AG09309 (cell line): ENCODE results near the gene SVBP.
"Not testable (repeated sequence)": the region's sequence is repeated elsewhere in the genome, so short reads cannot be mapped to it uniquely, and the experiment has no call there.

Experiments
- DNase-seq: peaks from one replicate; pipeline ENCODE4 v3.0.0-alpha.2; 2010; ENCODE audit warnings: low read depth
- H3K4me3 ChIP-seq: 2 replicates; pipeline ENCODE4 v1.5.1; 2011; ENCODE audit warnings: mild to moderate bottlenecking, low read depth, low read length, moderate library complexity; ENCODE audit not compliant: control insufficient read depth
- TF ChIP-seq, protein P1 (sequence below): IDR thresholded peaks from 2 replicates; pipeline ENCODE4 v1.5.1; 2011; ENCODE audit warnings: mild to moderate bottlenecking, low read depth, low read length, inconsistent platforms; ENCODE audit not compliant: insufficient read depth, control insufficient read depth; ENCODE audit errors: missing control alignments

The SVBP gene, protein sequence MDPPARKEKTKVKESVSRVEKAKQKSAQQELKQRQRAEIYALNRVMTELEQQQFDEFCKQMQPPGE

DNA sequence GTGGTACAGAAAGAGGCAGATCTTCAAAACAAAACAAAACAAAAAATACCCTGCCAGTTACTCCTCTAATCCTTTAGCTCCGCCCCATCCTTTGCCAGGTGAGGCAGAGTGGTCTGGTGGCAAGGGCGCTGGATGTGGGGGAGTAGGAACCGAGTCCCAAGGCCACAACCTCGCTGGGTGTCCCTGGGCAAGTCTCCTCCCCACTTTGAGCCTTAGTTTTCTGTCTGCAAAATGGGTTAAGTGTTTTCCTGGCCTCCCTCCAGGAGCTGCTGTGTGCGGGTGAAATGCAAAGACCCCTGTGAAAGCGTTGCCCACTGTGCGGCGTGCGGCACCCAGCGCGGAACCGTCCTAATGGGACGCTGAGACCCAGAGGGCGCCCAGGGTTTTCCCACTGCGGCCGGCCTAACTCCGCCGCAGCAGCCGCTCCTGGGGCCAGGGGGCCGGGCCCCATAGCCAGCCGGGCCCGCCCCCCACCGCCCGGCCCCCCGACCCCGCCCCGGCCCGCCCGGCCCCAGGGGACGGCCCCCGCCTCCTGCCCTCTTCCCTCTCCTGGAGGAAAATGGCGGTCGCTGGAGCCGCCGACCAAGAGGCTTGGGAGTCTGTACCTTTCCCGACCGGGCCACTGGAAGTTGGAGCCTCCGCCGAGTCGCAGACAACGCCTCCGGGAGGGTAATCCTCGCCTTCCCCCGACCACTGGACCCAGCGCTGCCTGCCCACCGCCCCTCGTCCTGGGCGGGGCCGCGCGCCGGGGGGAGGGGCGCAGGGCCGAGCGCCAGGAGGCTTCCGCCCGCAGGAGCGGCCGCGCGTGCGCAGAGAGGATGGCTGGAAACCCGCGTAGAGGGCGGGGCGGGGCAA is at the start of gene SVBP, which contains the start of gene ERMAP:
SVBP (minus strand) TSS at position 813 of the 855 bp plus-strand sequence. CDS start 853 bp downstream, outside the sequence.
ERMAP (plus strand) TSS at position 538 of the 855 bp plus-strand sequence. CDS start 13,327 bp downstream, outside the sequence.
- TF ChIP-seq, protein P1, sequence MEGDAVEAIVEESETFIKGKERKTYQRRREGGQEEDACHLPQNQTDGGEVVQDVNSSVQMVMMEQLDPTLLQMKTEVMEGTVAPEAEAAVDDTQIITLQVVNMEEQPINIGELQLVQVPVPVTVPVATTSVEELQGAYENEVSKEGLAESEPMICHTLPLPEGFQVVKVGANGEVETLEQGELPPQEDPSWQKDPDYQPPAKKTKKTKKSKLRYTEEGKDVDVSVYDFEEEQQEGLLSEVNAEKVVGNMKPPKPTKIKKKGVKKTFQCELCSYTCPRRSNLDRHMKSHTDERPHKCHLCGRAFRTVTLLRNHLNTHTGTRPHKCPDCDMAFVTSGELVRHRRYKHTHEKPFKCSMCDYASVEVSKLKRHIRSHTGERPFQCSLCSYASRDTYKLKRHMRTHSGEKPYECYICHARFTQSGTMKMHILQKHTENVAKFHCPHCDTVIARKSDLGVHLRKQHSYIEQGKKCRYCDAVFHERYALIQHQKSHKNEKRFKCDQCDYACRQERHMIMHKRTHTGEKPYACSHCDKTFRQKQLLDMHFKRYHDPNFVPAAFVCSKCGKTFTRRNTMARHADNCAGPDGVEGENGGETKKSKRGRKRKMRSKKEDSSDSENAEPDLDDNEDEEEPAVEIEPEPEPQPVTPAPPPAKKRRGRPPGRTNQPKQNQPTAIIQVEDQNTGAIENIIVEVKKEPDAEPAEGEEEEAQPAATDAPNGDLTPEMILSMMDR, result no peak
- peak within 1 kb of the TSS; percentile 87 for H3K4me3 ChIP-seq
- DNase-seq, result no peak

DNA sequence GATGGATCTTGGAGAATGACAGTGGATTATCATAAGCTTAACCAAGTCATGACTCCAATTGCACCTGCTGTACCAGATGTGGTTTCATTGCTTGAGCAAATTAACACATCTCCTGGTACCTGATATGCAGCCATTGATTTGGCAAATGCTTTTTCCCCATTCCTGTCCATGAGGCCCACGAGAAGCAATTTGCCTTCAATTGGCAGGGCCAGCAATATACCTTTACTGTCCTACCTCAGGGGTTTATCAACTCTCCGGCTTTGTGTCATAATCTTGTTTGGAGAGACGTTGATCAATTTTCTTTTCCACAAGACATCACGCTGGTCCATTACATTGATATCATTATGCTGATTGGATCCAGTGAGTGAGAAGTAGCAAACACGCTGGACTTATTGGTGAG is 49.4 kb upstream of the SVBP start:
- TF ChIP-seq, protein P1, result no peak

DNA sequence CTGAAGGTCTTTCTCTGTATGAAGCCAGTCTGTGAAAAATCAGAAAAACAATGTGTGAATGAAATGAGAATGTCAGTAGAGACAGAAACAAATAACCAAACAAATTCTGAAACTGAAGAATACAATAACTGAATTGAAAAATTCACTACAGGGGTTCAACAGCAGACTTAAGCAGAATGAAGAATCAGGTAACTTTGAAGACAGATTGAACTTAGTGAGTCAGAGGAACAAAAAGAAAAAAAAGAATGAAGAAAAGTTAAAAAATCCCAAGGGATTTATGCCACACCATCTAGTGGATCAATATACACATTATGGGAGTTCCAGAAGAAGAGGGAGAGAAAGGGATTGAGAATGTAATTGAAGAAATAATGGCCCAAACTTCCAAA is 43.8 kb upstream of the SVBP start:
- no peak overlapping the region for H3K4me3 ChIP-seq
- no peak for DNase-seq
- TF ChIP-seq, protein P1, result no peak

More for the DNA sequence above, 49.4 kb upstream of the SVBP start:
- H3K4me3 ChIP-seq, result no peak overlapping the region
- DNase-seq, result no peak

DNA sequence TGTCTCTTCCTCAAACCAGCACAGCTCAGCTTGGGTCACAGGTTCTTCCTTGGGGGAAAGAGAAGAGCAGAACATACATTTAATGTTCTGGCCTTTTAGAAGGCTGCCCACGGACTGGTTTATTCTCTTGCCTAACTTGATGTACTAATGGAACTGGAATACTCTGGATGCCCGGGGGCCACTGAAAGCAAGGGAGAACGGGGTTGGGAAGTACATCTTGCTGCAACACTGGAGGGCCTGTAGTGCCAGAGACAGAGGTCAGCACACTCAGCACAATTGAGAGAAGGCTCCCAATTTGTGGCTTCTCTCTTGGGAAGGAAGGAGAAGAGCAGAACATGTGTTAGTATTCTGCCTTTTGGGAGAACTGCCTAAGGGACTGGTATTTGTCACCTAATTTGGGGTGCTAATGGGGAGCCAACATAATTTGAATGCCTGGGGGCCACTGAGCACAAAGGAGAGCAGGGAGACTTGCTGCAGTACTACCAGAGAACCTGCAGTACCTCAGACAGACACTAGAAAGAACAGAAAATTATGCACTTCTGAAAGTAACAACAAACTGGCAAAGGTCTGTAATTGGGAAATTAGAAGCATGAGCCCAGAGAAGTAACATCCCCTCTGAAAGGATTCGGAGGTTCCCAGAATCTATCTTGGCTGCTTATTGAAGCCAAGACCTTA is 43.3 kb upstream of the SVBP start:
- DNase-seq, result no peak
- TF ChIP-seq, protein P1, result no peak
- H3K4me3 ChIP-seq, result no peak overlapping the region

DNA sequence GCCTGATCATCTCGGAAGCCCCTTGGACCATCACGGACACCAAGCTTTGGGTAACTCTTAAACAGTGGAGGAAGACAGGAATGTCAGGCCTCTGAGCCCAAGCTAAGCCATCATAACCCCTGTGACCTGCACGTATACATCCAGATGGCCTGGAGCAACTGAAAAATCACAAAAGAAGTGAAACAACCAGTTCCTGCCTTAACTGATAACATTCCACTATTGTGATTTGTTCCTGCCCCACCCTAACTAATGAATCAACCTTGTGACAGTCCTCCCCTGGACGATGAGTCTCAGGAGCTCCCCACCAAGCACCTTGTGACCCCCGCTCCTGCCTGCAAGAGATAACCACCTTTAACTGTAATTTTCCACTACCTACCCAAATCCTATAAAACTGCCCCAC is 42.2 kb upstream of the SVBP start:
- not testable (repeated sequence) for H3K4me3 ChIP-seq, DNase-seq

DNA sequence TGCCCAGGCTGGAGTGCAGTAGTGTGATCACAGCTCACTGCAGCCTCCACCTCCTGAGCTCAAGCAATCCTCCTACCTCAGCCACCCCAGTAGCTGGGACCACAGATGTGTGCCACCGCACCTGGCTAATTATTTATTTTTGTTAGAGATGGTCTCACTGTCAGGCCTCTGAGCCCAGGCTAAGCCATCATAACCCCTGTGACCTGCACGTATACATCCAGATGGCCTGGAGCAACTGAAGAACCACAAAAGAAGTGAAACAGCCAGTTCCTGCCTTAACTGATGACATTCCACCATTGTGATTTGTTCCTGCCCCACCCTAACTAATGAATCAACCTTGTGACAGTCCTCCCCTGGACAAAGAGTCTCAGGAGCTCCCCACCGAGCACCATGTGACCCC is 39.4 kb upstream of the SVBP start:
- not testable (repeated sequence) for DNase-seq, H3K4me3 ChIP-seq

DNA sequence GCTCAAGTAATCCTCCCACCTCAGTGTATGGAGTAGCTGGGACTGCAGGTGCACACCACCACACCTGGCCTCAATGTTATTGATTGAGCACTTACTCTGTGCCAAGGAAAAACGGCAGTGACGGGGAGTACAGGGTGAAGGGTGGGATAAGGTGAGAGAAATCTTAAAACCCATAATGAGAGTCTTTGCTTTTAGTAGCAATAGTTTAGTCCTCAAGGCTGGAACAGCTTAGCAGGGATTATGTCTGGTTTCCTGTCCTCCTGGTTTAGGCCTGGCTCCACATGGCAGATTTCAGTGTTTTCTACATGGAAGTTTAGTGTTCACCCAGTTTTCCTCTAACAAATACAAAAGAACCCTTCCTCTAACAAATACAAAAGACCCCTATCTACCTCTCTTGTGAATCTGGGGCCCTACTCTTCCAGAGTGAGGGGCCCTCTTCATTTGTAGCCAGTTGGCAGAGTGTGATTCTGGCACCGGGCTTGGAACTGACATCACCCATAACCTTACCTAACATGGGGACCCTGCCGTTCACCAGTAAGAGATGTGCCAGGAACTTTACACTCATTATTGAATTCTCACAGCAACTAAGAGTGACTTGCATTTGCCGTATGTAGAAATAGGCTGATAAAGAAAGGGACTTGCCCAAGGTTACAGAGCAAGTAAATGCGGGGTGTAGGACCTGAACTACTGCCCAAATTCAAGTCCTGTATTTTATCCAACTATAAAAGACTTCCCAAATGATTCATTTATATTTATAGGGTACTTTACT is 36.1 kb upstream of the SVBP start:
- DNase-seq, result no peak
- H3K4me3 ChIP-seq, result no peak overlapping the region
- TF ChIP-seq, protein P1, result no peak
